GM13977 (cell line): ENCODE results near the gene BCL11B.

Experiments used
- DNase-seq: peaks from one replicate; pipeline ENCODE4 v3.0.0; 2012; ENCODE audit warnings: low spot score
- in situ Hi-C: fragments of 300-500 bp; cut with MboI; formaldehyde crosslinking; loops from one replicate; pipeline ENCODE4 v1.12.0; 2022; ENCODE audit warnings: low sequenced_read_pairs, low pct_unique_long_range_greater_than_20kb, mixed read lengths, inconsistent platforms; ENCODE audit not compliant: unreplicated experiment
- TF ChIP-seq, protein P1 (sequence below): IDR thresholded peaks from 2 replicates; pipeline ENCODE4 v1.5.1; 2012; ENCODE audit warnings: mild to moderate bottlenecking, control low read depth; ENCODE audit not compliant: insufficient read depth; ENCODE audit errors: extremely low read depth, missing control alignments

The BCL11B gene

DNA sequence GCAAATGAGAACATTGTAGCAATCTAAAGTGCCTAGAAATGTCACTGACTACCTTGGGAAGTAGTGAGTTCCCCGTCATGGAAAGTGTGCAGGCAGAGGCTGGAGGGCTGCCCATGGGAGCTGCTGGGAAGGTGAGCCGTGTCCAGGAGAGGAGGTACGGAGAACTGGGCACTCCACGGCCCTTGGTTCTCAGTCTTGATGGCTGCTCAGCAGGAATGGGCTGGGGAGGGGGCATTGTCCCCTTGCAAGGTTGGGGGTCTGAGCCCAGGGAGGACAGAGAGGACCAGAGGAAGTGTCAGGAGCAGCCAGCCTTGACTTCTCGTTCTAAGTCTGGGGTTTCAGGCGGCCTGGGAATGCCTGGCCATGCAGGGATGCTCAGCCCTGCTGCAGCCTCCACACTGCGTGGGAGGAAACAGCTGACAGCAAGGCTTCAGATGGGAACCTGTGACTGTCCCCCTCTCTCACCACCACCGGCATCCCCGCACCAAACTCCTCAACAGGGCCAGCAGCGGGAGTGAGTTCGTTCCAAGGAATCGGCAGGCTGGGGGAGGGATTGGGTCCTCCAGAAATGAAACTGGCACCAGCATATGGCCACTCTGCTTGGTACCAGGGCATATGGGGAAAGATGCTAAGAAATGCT lies 140.2 kb downstream of the BCL11B start:
- DNase-seq, result no peak
- TF ChIP-seq, protein P1, sequence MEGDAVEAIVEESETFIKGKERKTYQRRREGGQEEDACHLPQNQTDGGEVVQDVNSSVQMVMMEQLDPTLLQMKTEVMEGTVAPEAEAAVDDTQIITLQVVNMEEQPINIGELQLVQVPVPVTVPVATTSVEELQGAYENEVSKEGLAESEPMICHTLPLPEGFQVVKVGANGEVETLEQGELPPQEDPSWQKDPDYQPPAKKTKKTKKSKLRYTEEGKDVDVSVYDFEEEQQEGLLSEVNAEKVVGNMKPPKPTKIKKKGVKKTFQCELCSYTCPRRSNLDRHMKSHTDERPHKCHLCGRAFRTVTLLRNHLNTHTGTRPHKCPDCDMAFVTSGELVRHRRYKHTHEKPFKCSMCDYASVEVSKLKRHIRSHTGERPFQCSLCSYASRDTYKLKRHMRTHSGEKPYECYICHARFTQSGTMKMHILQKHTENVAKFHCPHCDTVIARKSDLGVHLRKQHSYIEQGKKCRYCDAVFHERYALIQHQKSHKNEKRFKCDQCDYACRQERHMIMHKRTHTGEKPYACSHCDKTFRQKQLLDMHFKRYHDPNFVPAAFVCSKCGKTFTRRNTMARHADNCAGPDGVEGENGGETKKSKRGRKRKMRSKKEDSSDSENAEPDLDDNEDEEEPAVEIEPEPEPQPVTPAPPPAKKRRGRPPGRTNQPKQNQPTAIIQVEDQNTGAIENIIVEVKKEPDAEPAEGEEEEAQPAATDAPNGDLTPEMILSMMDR, result no peak
- in situ Hi-C loops, result no loop called here

DNA sequence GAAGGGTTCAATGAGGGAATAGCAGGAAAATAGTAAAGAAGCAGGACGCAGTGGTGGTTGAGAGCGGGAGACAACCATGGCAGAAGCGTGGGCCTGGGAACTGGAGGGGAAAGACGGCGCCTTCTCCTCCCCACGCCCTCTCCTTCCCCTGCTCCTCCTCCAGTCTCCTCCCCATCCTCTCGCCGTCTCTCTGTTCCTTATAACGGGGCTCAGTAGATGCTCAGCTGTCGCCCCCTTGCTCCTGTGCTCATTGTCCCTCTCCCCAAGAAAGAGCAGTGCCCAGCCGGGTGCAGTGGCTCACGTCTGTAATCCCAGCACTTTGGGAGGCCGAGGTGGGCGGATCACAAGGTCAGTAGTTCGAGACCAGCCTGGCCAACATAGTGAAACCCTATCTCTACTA lies 142.0 kb downstream of the BCL11B start:
- in situ Hi-C loops, result no loop called here
- TF ChIP-seq, protein P1, result no peak
- no peak for DNase-seq

DNA sequence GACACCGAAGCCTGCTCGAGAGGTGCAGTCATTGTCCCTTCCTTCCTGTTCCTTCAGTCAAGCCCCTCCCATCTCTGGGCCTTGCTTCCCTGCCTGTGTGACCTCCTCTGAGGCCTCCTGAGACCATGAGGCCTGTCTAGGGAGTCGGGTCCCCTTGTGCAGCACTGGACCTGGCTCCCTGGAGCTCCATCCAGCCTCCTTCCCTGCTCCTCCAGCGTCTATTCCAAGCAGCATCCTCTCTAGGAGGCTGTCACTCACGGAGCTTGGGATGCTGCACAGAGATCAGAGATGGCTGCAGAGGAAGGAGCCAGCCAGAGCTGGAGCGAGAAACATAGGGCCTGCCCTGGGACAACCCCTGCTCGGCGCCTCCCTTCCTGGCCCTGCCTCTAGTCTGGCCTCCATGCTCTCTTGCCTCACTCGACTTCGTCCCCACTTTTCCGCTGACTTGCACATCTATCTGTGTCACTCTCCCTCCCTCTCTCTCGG lies 142.7 kb downstream of the BCL11B start:
- TF ChIP-seq, protein P1, result no peak
- in situ Hi-C loops, result no loop called here
- no peak for DNase-seq

DNA sequence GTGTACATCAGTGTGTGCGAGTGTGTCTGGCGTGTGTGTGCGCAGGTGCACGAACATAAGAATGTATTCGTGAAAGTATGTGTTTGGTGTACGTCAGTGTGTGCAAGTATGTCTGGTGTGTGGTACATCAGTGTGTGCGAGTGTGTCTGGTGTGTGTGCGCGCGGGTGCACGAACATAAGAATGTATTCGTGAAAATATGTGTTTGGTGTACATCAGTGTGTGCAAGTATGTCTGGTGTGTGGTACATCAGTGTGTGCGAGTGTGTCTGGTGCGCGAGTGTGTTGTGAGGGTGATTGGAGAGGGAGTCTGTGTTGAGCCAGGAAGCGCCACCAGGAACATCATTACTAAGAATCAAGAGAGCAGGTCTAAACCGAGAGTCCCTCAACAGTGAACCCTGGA lies 143.8 kb downstream of the BCL11B start:
- TF ChIP-seq, protein P1, result no peak
- in situ Hi-C loops, result no loop called here
- no peak for DNase-seq

DNA sequence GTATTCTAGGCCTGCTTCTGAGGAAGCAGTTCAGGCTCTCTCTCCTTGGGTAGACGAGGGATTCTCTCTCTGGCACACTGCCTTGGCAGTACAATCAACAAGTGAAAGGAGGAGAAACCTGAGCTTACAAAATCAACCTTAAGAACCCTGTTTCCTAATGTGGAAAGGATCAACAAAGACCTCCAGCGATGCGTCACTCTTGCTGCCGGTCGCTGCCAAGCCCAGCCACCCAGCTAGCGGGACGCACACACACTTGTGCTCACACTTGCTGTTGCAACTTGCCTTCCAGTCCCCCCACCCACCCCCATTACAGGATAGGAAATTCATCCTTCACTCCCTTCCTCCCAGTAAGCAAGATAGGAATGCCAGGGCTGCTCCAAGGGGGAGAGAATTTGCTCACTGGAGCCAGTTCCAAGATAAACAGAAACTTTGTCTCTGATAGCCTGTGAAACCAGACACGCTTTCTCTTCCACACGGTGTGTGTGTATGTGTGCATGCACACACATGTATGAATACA lies 144.3 kb downstream of the BCL11B start:
- TF ChIP-seq, protein P1, result no peak
- in situ Hi-C loops, result no loop called here
- DNase-seq, result no peak

DNA sequence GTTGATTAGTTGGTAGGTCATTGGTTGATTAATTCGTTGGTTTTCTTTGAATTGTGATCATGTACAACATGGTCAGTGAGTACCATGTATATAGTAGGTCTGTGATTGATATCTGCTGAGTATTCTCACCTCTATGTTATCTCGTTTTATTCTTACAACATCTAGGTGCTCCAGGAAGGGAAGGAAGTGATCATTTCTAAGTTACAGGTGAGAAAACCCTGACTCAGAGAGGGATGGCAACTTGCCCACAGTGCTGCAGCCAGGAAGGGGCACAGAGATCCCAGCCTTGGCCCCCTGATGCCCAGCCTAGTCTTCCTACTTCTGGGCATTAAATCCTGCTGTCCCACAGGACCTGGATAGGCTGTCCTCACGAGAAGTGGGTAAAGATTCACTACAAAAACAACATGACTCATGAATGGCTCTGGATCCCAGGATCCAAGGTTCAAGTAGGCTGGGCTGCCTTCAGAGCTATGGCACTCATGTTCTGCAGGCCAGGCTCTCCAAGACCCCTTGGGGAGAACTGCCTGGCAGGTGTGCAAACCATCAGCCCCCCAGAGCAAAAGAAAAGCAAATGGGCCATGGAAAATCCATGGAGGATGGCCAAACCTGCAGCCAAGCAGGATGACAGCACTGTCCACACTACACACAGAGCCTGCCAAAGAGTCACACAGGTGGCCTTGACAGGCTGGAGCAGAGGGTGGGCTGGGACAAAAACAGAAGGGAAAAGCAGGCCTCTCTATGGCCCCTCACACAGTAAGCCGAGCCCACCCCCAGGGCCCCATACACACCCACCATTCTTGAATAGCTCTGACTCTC lies 146.2 kb downstream of the BCL11B start:
- TF ChIP-seq, protein P1, result no peak
- no peak for DNase-seq
- in situ Hi-C loops, result no loop called here
